ENCODE data around the gene UPF1.

The UPF1 gene

DNA sequence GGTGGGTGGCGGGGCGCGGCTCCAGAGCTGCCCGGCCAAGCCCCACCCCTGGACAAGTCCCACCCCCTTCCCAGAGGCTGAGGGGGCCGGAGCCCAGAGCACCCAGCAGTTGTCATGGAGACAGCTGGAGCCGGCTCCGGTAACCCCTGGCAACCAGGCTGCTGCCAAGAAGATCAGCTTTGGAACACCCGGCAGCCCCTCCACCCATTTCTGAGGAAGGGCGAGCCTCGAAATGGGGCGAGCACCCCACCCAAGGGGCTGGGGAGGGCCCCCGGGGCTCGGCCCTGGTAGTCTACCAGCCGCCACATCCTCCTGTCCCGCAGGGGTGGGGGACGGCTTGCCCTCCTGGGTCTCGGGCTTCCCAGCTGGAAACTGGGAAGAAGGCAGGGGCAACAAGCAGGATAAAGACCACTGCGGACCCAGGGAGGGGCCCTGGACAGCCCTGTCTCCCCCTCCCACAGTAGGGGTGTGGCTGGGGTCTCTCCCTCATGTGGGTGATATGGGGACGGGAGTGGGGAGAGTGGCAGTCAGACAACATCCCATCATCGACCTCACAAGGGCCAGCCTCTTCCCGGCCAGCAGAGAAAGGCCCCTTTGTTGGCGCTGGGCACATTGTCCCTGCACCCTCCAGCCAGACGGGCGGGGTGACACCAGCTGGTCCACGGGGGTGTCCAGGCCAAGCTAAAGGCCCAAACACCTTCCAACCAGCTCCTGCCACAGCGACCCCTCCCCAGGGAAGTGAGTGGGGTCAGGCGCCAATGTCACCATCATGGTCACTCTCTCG is 62.7 kb downstream of the UPF1 start:
- no peaks in the 10 kb centered on the region for H3K27me3 ChIP-seq (ENCODE audit: low read length)
- H3K9me2 ChIP-seq (replicated peaks; ENCODE audit: insufficient read depth, low read length): no peaks in the 10 kb centered on the region
- no peaks in the 10 kb centered on the region for H3F3A ChIP-seq (ENCODE audit: insufficient read depth)
- no peaks in the 10 kb centered on the region for H3K79me2 ChIP-seq (ENCODE audit: insufficient read depth, low read length)
- H3K27ac ChIP-seq (ENCODE audit: low read depth, low read length): no peak overlapping the region
- no peak overlapping the region for H3K4me2 ChIP-seq (ENCODE audit: low read depth, low read length, poor library complexity, severe bottlenecking)
- TF ChIP-seq CTCF (IDR thresholded peaks at IDR 0.05; ENCODE audit: insufficient read depth, low read length, poor library complexity, severe bottlenecking): no peak
- TF ChIP-seq EZH2phosphoT487 (conservative IDR thresholded peaks at IDR 0.05; ENCODE audit: low read length): no peak
- no peak overlapping the region for H2AFZ ChIP-seq (ENCODE audit: low read depth, low read length, severe bottlenecking)
- no peaks in the 10 kb centered on the region for H3K36me3 ChIP-seq (ENCODE audit: low read length)
- H3K9me3 ChIP-seq (ENCODE audit: insufficient read depth, low read length): no peaks in the 10 kb centered on the region
- H3K4me3 ChIP-seq (ENCODE audit: insufficient read depth, low read length, poor library complexity, severe bottlenecking): no peak overlapping the region
- H4K20me1 ChIP-seq (ENCODE audit: low read depth, low read length): no peaks in the 10 kb centered on the region
- H3K9ac ChIP-seq (ENCODE audit: low read length): no peak overlapping the region

GRCh38 chr19:18895038-18895823 is 63.5 kb downstream of the UPF1 start:
- H3K9me2 ChIP-seq (replicated peaks; ENCODE audit: insufficient read depth, low read length): no peaks in the 10 kb centered on the region
- H3K36me3 ChIP-seq (ENCODE audit: low read length): no peaks in the 10 kb centered on the region
- no peak overlapping the region for H3K27ac ChIP-seq (ENCODE audit: low read depth, low read length)
- H3K9me3 ChIP-seq (ENCODE audit: insufficient read depth, low read length): no peaks in the 10 kb centered on the region
- no peak overlapping the region for H2AFZ ChIP-seq (ENCODE audit: low read depth, low read length, severe bottlenecking)
- peak overlapping the region; percentile 13; the same call in 1 of the 2 replicates for H3K9ac ChIP-seq (ENCODE audit: low read length)
- no peaks in the 10 kb centered on the region for H3F3A ChIP-seq (ENCODE audit: insufficient read depth)
- TF ChIP-seq EZH2phosphoT487 (conservative IDR thresholded peaks at IDR 0.05; ENCODE audit: low read length) (no peak), CTCF (IDR thresholded peaks at IDR 0.05; ENCODE audit: insufficient read depth, low read length, poor library complexity, severe bottlenecking) (no peak)
- H3K4me2 ChIP-seq (ENCODE audit: low read depth, low read length, poor library complexity, severe bottlenecking): peak overlapping the region; percentile 38
- H4K20me1 ChIP-seq (ENCODE audit: low read depth, low read length): no peaks in the 10 kb centered on the region
- H3K79me2 ChIP-seq (ENCODE audit: insufficient read depth, low read length): no peaks in the 10 kb centered on the region
- H3K4me3 ChIP-seq (ENCODE audit: insufficient read depth, low read length, poor library complexity, severe bottlenecking): peak overlapping the region; percentile 26
- no peaks in the 10 kb centered on the region for H3K27me3 ChIP-seq (ENCODE audit: low read length)

GRCh38 chr19:18895824-18896341 is 64.1 kb downstream of the UPF1 start, which contains the start of gene CERS1:
TSS of gene CERS1 (minus strand) at chr19:18896158. CDS start at chr19:18896072, 86 bp downstream.
- Histone ChIP-seq H2AFZ (ENCODE audit: low read depth, low read length, severe bottlenecking) (no peak within 1 kb of the TSS), H3K9ac (ENCODE audit: low read length) (peak within 1 kb of the TSS; percentile 13; the same call in 1 of the 2 replicates), H3K4me2 (ENCODE audit: low read depth, low read length, poor library complexity, severe bottlenecking) (peak within 1 kb of the TSS; percentile 38)

More at GRCh38 chr19:18895824-18896341, 64.1 kb downstream of the UPF1 start, which contains the start of gene CERS1:
- no peaks in the 10 kb centered on the region for H3K36me3 ChIP-seq (ENCODE audit: low read length)
- no peak within 1 kb of the TSS for H3K27ac ChIP-seq (ENCODE audit: low read depth, low read length)
- H4K20me1 ChIP-seq (ENCODE audit: low read depth, low read length): no peaks in the 10 kb centered on the region
- TF ChIP-seq CTCF (IDR thresholded peaks at IDR 0.05; ENCODE audit: insufficient read depth, low read length, poor library complexity, severe bottlenecking) (no peak), EZH2phosphoT487 (conservative IDR thresholded peaks at IDR 0.05; ENCODE audit: low read length) (no peak)
- H3K27me3 ChIP-seq (ENCODE audit: low read length): no peaks in the 10 kb centered on the region
- no peaks in the 10 kb centered on the region for H3K79me2 ChIP-seq (ENCODE audit: insufficient read depth, low read length)
- peak within 1 kb of the TSS; percentile 26 for H3K4me3 ChIP-seq (ENCODE audit: insufficient read depth, low read length, poor library complexity, severe bottlenecking)
- H3K9me3 ChIP-seq (ENCODE audit: insufficient read depth, low read length): no peaks in the 10 kb centered on the region
- H3F3A ChIP-seq (ENCODE audit: insufficient read depth): no peaks in the 10 kb centered on the region
- H3K9me2 ChIP-seq (replicated peaks; ENCODE audit: insufficient read depth, low read length): no peaks in the 10 kb centered on the region
